Measurements from ENCODE around the gene CFAP119.

The CFAP119 gene

DNA sequence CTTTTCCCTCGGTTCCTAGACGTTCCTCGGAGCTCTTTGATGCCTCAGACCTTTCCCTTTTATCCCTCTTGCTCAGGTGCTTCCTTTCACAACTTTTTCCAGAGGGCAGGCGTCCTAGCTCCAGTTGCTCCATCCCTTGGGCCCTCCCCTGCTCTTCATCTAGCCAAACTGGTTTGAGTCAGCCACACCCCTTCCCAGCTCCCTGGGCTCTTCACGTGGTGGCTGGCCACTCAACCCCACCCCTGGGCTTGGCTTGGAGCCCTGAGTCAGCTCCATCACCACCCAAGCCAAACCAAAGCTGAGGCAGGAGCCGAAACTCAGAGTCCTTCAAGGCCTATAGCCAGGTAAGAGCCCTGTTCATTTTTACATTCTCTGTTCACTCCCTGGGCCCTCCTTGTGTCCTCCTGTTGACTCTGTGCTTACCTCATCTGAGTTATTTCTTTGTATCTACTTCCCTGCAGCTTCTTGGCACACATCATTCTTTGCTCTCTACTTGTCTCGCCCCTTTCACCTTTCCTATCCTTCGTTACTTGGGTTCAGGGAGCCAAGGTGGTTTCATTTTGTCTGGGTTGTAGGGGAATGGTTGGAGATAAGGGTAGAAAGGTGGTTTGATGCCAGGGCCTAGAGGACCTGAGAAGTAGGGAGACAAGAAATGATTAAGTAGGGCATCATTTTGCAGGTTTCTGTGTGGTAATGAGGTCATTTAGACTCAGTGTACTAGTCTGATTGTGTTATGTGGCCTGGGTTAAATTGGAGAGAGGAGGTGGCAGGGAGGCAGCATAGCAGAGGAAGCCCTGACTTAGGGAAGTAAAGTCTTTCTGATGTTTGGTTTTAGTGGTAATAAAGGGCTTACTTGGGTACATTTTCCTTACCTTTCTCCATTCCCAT, 21.3 kb downstream of the CFAP119 start:
- DNase-seq (ENCODE audit: low read depth in 2 of 2): no peak

DNA sequence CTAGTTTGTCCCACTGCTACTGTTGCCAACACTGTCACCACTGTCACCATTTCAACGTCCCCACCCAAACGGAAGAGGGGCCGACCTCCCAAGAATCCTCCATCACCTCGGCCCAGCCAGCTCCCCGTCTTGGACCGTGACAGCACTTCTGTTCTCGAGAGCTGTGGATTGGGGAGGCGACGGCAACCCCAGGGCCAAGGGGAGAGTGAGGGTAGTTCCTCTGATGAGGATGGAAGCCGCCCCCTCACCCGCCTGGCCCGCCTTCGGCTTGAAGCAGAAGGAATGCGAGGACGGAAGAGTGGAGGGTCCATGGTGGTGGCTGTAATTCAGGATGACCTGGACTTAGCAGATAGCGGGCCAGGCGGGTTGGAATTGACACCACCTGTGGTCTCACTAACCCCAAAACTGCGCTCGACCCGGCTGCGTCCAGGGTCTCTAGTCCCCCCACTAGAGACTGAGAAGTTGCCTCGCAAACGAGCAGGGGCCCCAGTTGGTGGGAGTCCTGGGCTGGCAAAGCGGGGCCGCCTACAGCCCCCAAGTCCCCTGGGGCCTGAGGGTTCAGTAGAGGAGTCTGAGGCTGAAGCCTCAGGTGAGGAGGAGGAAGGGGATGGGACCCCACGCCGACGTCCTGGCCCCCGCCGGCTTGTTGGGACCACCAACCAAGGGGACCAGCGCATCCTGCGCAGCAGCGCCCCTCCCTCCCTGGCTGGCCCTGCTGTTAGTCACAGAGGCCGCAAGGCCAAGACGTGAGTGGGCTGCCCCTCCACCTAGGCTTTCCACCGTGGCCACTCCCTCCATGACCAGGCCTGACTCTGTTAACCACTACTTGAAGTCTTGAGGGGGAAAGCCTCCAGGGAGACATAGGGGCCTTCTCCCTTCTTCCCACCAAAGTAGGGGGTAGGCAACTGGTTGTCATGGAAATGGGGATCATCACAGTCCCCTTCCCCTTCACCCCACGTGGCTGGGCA, 22.6 kb downstream of the CFAP119 start:
- no peak for DNase-seq (ENCODE audit: low read depth in 2 of 2)

DNA sequence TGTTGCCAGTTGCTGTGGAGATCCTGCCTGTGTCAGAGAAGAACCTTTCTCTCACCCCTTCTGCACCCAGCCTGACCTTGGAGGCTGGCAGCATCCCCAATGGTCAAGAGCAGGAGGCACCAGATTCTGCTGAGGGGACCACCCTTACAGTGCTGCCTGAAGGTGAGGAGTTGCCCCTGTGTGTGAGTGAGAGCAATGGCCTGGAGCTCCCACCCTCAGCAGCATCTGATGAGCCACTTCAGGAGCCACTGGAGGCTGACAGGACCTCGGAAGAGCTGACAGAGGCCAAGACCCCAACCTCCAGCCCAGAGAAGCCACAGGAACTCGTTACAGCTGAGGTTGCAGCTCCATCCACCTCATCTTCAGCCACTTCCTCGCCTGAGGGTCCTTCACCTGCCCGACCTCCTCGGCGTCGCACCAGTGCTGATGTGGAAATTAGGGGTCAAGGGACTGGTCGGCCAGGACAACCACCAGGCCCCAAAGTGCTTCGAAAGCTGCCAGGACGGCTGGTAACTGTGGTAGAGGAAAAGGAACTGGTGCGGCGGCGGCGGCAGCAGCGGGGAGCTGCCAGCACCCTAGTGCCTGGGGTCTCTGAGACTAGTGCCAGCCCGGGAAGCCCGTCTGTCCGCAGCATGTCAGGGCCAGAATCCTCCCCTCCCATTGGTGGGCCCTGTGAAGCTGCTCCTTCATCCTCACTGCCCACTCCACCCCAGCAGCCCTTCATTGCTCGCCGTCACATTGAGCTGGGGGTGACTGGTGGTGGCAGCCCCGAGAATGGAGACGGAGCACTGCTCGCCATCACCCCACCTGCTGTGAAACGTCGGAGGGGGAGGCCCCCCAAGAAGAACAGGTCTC, 23.8 kb downstream of the CFAP119 start:
- DNase-seq (ENCODE audit: low read depth in 2 of 2): no peak

DNA sequence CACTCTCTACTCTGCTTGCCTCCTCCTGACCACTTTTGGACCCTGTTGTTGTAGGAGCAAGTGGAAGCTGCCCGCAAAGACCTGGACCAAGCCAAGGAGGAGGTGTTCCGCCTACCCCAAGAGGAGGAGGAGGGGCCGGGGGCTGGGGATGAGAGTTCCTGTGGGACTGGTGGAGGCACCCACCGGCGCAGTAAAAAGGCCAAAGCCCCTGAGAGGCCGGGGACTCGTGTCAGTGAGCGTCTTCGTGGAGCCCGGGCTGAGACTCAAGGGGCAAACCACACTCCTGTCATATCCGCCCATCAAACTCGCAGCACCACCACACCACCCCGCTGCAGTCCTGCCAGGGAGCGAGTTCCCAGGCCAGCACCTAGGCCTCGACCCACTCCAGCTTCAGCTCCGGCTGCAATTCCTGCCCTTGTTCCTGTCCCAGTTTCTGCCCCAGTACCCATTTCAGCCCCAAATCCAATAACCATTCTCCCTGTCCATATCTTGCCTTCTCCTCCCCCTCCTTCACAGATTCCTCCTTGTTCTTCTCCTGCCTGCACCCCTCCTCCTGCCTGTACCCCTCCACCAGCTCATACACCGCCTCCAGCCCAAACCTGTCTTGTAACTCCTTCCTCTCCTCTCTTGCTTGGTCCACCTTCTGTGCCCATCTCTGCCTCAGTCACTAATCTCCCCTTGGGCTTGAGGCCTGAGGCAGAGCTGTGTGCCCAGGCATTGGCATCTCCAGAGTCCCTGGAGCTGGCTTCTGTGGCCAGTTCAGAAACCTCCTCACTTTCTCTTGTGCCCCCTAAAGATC, 24.7 kb downstream of the CFAP119 start:
- DNase-seq (ENCODE audit: low read depth in 2 of 2): no peak

DNA sequence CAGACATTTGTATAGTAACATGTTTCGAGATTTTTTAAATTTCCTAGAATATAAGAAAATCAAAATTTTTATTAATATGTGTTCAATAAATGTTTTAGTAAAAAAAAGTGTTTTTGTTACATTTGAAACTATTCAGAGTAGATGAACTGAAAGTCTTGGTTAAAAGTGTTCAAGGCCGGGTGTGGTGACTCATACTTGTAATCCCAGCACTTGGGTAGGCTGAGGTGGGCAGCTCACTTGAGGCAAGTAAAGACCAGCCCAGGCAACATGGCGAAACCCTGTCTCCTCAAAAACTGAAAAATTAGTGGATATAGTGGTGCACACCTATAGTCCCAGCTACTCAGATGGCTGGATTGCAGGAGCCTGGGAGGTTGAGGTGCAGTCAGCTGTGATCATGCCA, 30.5 kb downstream of the CFAP119 start:
- DNase-seq (ENCODE audit: low read depth in 2 of 2): no peak

DNA sequence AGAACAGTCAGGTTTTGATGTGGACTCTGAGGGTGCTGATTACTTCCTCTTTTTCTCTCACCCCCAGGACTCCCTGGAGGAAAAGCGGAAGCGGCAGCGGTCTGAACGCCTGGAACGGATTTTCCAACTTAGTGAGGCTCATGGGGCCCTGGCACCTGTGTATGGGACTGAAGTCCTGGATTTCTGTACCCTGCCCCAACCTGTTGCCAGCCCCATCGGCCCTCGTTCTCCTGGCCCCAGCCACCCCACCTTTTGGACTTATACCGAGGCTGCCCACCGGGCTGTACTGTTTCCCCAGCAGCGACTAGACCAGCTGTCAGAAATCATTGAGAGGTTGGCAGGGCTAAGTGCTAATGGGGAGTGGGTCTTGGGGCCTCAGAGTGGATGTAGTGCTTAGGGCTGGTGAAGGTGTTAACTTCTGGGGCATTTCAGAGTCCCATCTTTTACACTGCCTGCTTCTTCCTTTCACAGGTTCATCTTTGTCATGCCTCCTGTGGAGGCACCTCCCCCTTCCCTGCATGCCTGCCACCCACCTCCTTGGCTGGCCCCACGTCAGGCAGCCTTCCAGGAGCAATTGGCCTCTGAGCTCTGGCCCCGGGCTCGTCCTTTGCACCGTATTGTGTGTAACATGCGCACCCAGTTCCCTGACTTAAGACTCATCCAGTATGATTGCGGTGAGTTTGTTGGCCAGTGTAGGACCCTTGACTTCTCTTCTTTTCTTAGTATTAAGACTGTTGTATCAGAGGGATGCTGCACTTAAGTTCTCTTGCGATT, 32.8 kb downstream of the CFAP119 start:
- no peak for DNase-seq (ENCODE audit: low read depth in 2 of 2)

DNA sequence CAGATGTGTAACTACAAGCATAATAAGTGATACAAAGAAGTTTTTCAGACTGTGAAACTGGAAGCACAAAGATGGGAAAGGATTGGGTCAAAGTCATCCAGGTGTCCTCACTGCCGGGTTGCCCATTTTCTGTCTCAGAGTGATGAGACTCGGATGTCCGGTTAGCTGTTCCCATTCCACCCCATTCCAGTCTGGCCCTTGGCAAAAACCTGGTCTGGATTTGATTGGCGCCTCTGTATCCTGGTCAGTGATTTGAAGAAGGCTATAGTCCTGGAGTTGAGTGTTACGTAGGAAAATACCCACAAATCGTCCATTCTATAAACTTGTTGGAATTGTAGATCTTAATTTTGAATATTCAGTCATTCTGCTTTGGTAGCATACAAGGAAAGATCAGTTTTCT, 33.5 kb downstream of the CFAP119 start:
- no peak for DNase-seq (ENCODE audit: low read depth in 2 of 2)

DNA sequence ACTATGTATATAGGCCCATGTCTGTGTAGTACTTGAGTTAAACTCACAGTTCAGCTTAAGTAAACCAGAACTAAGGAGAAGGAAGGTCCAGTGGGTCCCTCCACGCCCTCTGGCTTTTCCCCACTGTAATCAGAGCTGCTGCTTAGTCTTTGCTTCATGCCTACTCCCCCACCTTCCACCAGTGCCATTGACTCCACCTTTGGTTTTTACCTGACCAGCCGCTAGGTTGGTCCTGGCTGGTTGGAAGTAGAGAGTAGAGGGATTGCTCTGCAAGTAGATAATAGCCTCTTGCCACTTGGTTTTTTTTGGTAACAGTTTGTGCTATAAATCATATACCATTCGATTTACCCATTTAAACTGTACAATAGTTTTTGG, 36.5 kb downstream of the CFAP119 start:
- no peak for DNase-seq (ENCODE audit: low read depth in 2 of 2)

DNA sequence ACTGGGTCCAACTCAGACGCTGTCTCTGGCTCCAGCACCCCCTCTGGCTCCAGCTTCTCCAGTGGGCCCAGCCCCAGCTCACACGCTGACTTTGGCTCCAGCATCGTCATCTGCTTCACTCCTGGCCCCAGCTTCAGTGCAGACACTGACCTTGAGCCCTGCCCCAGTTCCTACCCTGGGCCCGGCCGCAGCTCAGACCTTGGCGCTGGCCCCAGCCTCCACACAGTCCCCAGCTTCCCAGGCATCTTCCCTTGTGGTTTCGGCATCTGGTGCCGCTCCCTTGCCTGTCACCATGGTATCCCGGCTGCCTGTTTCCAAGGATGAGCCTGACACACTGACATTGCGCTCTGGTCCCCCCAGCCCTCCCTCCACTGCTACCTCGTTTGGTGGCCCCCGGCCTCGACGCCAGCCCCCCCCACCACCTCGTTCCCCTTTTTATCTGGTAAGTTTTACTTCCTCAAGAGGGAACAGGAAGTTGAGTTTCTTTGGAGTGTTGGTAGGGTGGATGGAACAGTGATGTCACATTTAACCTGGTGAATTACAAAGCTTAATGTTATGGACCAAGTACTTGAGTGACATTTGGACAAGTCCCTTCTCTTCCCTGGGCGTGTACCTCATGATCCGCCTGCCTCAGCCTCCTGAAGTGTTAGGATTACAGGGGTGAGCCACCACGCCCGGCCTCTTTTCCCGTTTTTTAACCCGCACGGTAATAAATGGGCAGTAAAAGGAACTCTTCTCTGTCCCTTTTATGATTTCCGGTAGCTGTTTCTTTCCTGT, 37.0 kb downstream of the CFAP119 start:
- DNase-seq (ENCODE audit: low read depth in 2 of 2): no peak

DNA sequence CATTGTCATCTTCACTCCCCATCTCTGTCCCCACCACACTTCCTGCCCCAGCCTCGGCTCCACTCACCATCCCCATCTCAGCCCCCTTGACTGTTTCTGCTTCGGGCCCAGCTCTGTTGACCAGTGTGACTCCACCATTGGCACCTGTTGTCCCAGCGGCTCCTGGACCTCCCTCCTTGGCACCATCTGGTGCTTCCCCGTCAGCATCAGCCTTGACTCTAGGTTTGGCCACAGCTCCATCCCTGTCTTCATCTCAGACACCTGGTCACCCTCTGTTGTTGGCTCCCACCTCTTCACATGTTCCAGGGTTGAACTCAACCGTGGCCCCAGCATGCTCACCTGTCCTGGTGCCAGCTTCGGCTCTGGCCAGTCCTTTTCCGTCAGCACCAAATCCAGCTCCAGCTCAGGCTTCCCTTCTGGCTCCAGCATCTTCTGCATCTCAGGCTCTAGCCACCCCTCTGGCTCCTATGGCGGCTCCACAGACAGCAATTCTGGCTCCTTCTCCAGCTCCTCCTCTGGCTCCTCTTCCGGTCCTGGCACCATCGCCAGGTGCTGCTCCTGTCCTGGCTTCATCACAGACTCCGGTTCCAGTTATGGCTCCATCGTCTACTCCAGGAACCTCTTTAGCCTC, 38.0 kb downstream of the CFAP119 start:
- DNase-seq (ENCODE audit: low read depth in 2 of 2): no peak

DNA sequence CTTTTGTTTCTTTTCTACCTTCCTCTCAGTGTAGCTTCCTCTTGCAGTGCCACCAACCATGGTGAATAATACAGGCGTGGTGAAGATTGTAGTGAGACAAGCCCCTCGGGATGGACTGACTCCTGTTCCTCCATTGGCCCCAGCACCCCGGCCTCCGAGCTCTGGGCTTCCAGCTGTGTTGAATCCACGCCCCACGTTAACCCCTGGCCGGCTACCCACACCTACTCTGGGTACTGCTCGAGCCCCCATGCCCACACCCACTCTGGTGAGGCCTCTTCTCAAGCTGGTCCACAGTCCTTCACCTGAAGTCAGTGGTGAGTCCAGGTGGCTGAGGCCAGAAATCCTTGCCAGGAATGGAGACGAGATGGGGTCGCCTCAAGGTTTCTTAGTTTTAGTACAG, 38.9 kb downstream of the CFAP119 start:
- DNase-seq (ENCODE audit: low read depth in 2 of 2): no peak

DNA sequence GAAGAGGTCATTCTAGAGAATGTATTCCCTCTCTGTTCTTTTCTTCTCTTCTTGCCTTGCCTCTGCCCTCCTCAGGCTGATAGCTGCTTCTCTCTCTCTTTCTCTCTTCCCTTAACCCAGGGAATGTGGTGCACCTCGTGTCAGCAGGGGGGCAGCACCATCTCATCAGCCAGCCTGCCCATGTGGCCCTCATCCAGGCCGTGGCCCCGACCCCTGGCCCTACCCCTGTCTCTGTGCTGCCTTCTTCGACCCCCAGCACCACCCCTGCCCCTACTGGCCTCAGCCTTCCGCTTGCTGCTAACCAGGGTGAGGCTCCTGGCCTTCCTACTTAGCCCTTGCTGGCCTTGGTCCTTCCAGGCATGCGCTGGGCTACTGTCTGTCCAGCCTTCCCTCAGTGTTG, 39.4 kb downstream of the CFAP119 start:
- DNase-seq (ENCODE audit: low read depth in 2 of 2): no peak

DNA sequence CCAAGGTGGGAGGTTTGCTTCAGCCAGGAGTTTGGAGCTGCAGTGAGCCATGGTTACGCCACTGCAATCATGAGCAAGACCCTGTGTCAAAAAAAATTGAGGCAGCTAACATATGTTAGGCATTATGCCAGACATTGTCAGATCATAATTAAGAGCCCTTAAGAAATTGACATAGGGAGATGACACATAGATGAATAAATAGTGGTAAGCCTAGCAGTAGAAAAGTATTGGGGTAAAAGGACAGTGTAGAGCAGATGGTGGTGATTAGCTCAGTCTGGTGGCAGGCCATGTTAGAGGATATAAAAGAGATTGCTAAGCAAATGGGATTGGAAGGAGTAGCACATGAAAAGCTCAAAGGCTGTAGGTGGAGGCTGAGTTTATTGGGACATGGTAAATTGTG, 40.3 kb downstream of the CFAP119 start:
- no peak for DNase-seq (ENCODE audit: low read depth in 2 of 2)

DNA sequence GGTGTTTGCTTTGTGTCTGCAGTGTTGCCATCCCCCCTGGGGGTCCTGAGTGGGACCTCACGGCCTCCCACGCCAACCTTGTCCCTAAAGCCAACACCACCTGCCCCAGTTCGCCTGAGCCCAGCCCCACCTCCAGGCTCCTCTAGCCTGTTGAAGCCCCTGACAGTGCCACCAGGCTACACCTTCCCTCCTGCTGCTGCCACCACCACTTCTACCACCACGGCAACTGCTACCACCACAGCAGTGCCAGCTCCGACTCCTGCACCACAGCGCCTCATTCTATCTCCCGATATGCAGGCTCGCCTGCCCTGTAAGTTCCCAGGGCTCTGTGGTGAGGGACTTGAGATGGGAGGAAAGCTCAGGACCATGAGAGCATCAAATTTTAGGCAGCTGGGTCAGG, 40.7 kb downstream of the CFAP119 start:
- no peak for DNase-seq (ENCODE audit: low read depth in 2 of 2)

DNA sequence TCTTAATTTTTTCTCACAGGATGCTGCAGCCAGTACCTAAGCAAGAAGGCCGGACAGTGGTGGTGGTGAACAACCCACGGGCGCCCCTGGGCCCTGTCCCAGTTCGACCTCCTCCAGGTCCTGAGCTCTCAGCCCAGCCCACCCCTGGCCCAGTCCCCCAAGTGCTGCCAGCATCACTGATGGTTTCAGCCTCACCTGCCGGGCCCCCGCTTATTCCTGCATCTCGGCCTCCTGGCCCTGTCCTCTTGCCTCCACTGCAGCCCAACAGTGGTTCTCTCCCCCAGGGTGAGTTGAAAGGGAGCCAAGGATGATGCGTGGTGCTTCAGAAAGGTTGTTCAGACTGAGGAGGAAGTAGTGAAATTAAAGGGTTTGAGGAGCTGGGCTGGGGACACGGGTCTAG, 41.2 kb downstream of the CFAP119 start:
- no peak for DNase-seq (ENCODE audit: low read depth in 2 of 2)

DNA sequence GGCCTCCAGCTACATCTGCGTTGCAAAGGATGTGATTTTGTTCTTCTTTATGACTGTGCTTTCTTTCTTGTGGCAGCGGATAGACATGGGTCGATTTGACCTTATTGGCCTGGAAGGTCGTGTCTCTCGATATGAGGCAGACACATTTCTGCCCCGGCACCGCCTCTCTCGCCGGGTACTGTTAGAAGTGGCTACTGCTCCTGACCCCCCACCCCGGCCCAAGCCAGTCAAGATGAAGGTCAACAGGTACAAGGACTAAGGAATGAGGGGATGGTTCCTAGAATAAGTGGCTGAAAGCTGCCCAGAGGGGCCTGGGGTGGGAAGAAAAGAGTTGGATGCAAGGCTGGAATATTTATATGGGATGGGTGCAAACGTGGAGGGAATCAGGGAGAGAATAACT, 41.8 kb downstream of the CFAP119 start:
- DNase-seq (ENCODE audit: low read depth in 2 of 2): no peak

DNA sequence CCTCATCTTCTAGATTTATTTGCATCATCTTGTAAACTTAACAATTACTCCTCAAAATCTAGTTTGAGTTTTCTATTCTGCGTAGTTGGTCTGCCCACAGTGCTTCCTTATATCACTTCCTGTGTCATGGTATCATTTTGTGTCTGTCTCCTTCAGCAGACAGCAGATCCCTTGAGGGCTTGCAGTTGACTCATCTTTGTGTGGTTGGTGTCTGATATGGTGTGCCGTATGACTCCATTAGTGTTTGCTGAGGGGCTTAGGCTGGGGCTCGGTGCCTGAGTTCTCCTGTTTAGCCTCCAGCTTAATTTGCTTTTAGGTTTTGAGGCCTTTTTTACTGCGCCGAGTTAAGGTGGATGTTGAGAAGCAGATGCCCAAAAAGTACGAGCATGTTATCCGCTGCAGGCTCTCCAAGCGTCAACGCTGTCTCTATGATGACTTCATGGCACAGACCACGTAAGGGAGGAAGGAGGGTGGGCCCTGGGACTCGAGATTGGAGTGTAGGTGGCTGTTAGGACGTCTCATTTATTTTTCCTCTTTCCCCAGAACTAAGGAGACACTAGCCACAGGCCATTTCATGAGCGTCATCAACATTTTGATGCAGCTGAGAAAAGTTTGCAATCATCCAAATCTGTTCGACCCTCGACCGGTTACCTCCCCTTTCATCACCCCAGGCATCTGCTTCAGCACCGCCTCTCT, 46.0 kb downstream of the CFAP119 start:
- DNase-seq (ENCODE audit: low read depth in 2 of 2): peak; percentile 32 to 38

DNA sequence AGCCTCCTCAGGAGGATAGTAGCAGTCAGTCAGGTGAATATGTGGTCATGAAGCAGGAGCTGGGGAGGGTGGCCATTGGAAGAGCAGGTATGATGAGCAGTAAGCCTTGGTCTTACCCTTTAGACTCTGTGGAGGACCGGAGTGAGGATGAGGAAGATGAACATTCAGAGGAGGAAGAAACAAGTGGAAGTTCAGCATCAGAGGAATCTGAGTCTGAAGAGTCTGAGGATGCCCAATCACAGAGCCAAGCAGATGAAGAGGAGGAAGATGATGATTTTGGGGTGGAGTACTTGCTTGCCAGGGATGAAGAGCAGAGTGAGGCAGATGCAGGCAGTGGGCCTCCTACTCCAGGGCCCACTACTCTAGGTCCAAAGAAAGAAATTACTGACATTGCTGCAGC, 50.1 kb downstream of the CFAP119 start:
- DNase-seq (ENCODE audit: low read depth in 2 of 2): no peak

Measured in stimulated activated CD8-positive, alpha-beta memory T cell treated with anti-CD3 and anti-CD28 coated beads, Interleukin-7, amount 100 ng/mL, for 4 hours (primary cell).